Naive B cell (primary cell): Measurements from ENCODE around the gene CD8A. TPM values are rescaled to one million over a fixed set of nuclear protein-coding genes. Genes with fewer than 3 reads are reported as not detected.

Source experiments
- ATAC-seq, 2 donors: fragments of 150-1000 bp; cut with Tn5 transposase; 2 replicates each; pipeline ENCODE4 v1.10.0; 2021; ENCODE audit warnings: low read depth in 2 of 2, mild to moderate bottlenecking in 2 of 2, moderate library complexity in 2 of 2
- DNase-seq: peaks from one replicate; pipeline ENCODE4 v3.0.0; 2022
- H3K27ac Mint-ChIP-seq, 6 donors: one replicate each; pipeline ENCODE4 v1.8.0; 2020 to 2022; ENCODE audit warnings: mild to moderate bottlenecking in 6 of 6, mixed read lengths in 6 of 6, moderate library complexity in 5 of 6, inconsistent platforms in 2 of 6
- H3K27me3 Mint-ChIP-seq, 3 donors: one replicate each; pipeline ENCODE4 v1.8.0; 2021 to 2022; ENCODE audit warnings: mixed read lengths in 3 of 3, mild to moderate bottlenecking in 1 of 3
- H3K36me3 Mint-ChIP-seq, 2 donors: one replicate each; pipeline ENCODE4 v1.8.0; 2020 to 2022; ENCODE audit warnings: mixed read lengths in 2 of 2, inconsistent platforms in 1 of 2, mild to moderate bottlenecking in 1 of 2
- H3K4me1 Mint-ChIP-seq, 3 donors: one replicate each; pipeline ENCODE4 v1.8.0; 2020 to 2022; ENCODE audit warnings: mixed read lengths in 3 of 3, inconsistent platforms in 1 of 3, mild to moderate bottlenecking in 1 of 3, moderate library complexity in 1 of 3
- H3K4me3 Mint-ChIP-seq, 8 donors: one replicate each; pipeline ENCODE4 v1.8.0; 2020 to 2022; ENCODE audit warnings: mild to moderate bottlenecking in 8 of 8, mixed read lengths in 8 of 8, moderate library complexity in 8 of 8, inconsistent platforms in 2 of 8
- H3K9me3 Mint-ChIP-seq, 7 donors: one replicate each; pipeline ENCODE4 v1.8.0; 2020 to 2022; ENCODE audit warnings: mixed read lengths in 7 of 7, mild to moderate bottlenecking in 5 of 7, inconsistent platforms in 2 of 7, moderate library complexity in 1 of 7
- polyA plus RNA-seq, 6 donors: library from polyadenylated mRNA; unstranded; fragments of 300-500 nt; fragmentation: Illumina TruSeq; gene quantifications; one replicate each; pipeline ENCODE4 v1.2.3, GENCODE V29; 2021; ENCODE audit warnings: low read depth in 6 of 6

Gene CD8A
- polyA plus RNA-seq, 6 donors from 2014 or later, result 0.59 to 1.9 (median 1.0) TPM; not detected in 2

DNA sequence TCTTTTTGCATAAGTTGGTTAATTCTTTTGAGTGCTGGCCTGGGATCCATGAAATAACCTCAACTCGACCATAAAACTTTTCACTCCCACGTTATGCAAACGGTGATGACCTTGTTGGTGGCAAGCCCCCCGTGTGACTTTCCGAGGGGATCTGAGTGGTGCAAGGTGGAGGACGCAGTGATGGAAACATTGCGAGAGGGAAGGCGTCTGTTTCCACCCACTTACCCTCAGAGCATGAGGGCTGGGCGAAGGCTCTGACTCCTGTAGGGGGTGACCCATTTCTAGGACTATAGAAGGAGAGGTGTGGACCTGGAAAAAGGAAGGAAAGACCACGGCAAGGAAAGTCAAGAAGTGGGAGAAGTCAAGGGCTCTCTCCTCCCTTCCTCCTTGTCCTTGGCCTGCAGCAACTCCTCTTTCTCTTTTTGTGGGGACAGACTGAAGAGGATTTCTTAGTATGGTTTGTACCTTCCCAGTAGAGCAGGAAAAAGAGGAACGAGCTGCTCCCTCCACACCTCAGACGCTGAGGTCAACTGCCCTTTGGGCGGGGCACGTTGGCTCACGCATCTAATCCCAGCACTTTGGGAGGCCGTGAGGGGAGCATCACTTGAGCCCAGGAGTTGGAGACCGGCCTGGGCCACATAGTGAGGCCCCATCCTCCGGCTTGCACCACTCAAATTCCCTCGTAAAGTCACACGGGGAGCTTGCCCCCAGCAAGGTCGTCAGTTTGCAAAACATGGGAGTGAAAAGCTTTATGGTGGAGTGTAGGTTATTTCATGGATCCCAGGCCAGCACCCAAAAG, 15.5 kb upstream of the CD8A start:
- Mint-ChIP-seq H3K27ac (peak overlapping the region in 1 of 6 donors; percentile 24), H3K9me3 (no peaks in the 10 kb centered on the region), H3K36me3 (no peaks in the 10 kb centered on the region), H3K27me3 (peaks cover 38 to 52% (median 41%) of the 10 kb centered on the region in 3 donors), H3K4me1 (peaks cover 24 to 26% (median 24%) of the 10 kb centered on the region in 3 donors), H3K4me3 (peak overlapping the region in 7 of 8 donors; percentile 15 to 89 (median 47))
- DNase-seq (no peak), ATAC-seq (no peak)

DNA sequence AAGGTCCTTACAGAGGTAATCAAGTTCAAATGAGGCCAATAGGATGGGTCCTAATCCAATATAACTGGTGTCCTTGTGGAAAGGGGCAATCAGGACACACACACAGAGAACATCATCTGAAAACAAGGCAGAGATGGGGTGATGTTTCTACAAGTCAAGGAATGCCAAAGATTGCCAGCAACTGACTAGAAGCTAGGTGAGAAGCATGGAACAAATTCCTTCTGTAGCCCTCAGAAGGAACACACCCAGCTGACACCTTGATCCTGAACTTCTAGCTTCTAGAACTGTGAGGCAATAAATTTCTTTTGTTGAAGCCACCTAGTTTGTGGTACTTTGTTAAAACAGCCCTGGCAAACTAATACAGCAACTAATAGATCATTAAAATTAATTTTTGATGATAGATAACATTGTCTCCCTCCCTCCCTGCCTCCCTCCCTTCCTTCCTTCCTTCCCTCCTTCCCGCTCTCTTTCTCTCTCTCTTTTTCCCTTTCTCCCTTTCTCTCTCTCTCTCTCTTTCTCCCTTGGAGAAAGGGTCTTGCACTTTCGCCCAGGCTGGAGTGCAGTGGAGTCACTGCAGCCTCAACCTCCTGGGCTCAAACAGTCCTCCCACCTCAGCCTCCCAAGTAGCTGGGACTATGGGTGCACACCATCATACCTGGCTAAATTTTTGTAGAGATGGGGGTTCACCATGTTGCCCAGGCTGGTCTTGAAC, 10.3 kb upstream of the CD8A start:
- peaks cover 25 to 32% (median 28%) of the 10 kb centered on the region in 3 donors for H3K27me3 Mint-ChIP-seq
- peaks cover 11 to 25% (median 17%) of the 10 kb centered on the region in 7 donors for H3K9me3 Mint-ChIP-seq
- H3K36me3 Mint-ChIP-seq, result peaks cover 12 to 15% of the 10 kb centered on the region in 2 donors
- peak overlapping the region in 1 of 6 donors; percentile 91 for H3K27ac Mint-ChIP-seq
- no peak for ATAC-seq
- H3K4me1 Mint-ChIP-seq, result no peaks in the 10 kb centered on the region
- H3K4me3 Mint-ChIP-seq, result peak overlapping the region in 1 of 8 donors; percentile 88
- DNase-seq, result no peak

- ATAC-seq, result no peak
Measured at GRCh38 chr2:86794861-86795260, 4.1 kb upstream of the CD8A start.

DNA sequence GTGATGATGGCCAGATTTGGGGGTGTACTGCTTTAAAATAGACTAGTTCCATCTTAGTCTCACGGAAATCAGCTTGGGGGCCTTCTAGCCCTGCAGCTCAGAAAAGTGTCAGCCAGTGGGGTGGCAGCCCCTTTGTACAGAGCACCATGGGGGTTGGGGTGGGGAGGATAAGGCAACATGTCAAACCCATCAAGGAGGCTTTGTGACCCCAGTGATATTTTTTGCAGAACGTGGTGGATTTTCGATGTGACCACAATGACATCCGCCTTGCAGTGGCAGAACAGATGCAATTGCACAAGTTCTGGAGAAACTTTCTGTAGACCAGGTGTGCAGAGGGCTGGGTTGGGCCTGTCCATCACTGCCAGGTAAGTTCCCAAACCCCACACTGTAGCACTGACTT, 3.0 kb upstream of the CD8A start:
- peaks cover 20 to 37% (median 35%) of the 10 kb centered on the region in 7 donors for H3K9me3 Mint-ChIP-seq
- ATAC-seq (no peak), DNase-seq (no peak)
- H3K4me1 Mint-ChIP-seq, result peaks cover 17 to 27% (median 22%) of the 10 kb centered on the region in 3 donors
- peaks cover 72 to 78% (median 75%) of the 10 kb centered on the region in 3 donors for H3K27me3 Mint-ChIP-seq
- H3K36me3 Mint-ChIP-seq, result peaks cover 28 to 32% of the 10 kb centered on the region in 2 donors
- no peak overlapping the region for H3K4me3 Mint-ChIP-seq
- H3K27ac Mint-ChIP-seq, result no peak overlapping the region

More at GRCh38 chr2:86794861-86795260, 4.1 kb upstream of the CD8A start:
- Mint-ChIP-seq H3K4me1 (peaks cover 17 to 23% (median 18%) of the 10 kb centered on the region in 3 donors), H3K4me3 (no peak overlapping the region), H3K27me3 (peaks cover 72 to 74% (median 72%) of the 10 kb centered on the region in 3 donors), H3K36me3 (peaks cover 28 to 32% of the 10 kb centered on the region in 2 donors), H3K27ac (no peak overlapping the region), H3K9me3 (peaks cover 20 to 37% (median 35%) of the 10 kb centered on the region in 7 donors)
- DNase-seq, result no peak

DNA sequence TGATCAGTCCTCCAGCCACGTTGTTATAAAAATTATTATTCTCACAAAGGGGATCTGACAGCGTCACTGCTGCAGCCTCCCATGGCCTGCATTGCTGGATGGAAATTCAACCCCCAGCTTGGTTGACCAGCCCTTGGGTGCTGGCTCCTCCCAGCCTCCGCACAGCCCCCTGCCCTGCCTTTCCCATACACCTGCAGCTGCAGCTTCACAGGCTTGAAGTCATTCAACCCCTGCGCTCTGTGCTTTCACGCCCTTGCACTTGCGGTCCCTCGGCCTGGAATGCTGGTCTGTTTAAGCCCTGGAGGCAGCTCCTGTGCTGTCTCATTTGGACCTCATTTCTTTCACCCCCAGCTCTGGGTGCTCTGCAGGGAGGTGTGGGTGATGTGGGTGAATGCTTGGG, 860 bp upstream of the CD8A start:
- ATAC-seq, result no peak
- Mint-ChIP-seq H3K36me3 (peaks cover 22 to 23% of the 10 kb centered on the region in 2 donors), H3K4me3 (peak overlapping the region; percentile 81 to 93 (median 89)), H3K9me3 (peaks cover 12 to 23% (median 18%) of the 10 kb centered on the region in 7 donors), H3K4me1 (peaks cover 17 to 27% (median 22%) of the 10 kb centered on the region in 3 donors), H3K27ac (peak overlapping the region in 2 of 6 donors; percentile 20 to 39), H3K27me3 (peaks cover 62 to 80% (median 74%) of the 10 kb centered on the region in 3 donors)
- no peak for DNase-seq

DNA sequence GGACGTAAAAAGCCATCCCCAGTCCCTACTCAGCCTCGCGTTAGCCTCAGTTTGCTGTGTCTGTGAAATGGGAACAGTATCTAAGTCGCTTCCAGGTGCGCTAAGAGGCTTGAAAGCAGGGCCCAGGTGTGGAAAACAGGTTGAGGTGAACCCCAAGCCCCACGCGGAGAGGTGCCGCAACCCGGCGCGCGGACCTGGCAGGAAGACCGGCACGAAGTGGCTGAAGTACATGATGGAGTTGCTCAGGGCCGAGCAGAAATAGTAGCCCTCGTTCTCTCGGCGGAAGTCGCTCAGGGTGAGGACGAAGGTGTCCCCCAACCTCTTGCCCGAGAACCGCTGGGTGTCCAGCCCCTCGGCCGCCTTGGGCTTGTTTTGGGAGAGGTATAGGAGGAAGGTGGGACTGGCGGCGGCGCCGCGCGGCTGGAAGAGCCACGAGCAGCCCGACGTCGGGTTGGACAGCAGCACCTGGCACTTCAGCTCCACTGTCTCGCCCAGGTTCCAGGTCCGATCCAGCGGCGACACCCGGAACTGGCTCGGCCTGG, 508 bp downstream of the CD8A start:
- no peak for DNase-seq
- H3K4me3 Mint-ChIP-seq, result peak overlapping the region; percentile 75 to 92 (median 85)
- H3K4me1 Mint-ChIP-seq, result peaks cover 17 to 30% (median 22%) of the 10 kb centered on the region in 3 donors
- H3K36me3 Mint-ChIP-seq, result peaks cover 8 to 9% of the 10 kb centered on the region in 2 donors
- peaks cover 3 to 10% (median 6%) of the 10 kb centered on the region in 7 donors for H3K9me3 Mint-ChIP-seq
- peak overlapping the region in 1 of 6 donors; percentile 91 for H3K27ac Mint-ChIP-seq
- H3K27me3 Mint-ChIP-seq, result peaks cover 51 to 67% (median 62%) of the 10 kb centered on the region in 3 donors
- peak; percentile 32 to 42 for ATAC-seq

DNA sequence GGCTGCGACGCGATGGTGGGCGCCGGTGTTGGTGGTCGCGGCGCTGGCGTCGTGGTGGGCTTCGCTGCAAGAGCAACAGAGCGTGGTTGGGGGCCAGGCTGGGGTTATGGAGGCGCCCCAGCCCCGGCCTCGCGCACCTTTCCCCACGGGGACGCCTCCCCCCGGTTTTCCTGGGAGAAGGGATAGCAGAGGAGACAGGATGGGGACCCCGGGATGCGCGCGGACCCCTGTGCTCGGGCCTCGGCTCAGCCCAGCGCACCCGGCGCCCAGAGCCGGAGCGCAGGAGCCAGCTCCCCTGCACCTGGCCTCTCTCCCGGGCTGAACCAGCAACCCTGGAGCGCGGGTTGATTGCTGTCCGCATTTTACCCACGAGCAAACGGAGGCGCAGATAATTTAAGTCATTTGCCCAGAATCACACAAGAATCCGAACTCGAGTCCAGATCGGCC, 1.0 kb downstream of the CD8A start:
- Mint-ChIP-seq H3K4me1 (peaks cover 17 to 32% (median 23%) of the 10 kb centered on the region in 3 donors), H3K9me3 (peaks cover 0 to 5% (median 1%) of the 10 kb centered on the region in 7 donors), H3K4me3 (peak overlapping the region; percentile 75 to 92 (median 85)), H3K36me3 (peaks cover 4 to 5% of the 10 kb centered on the region in 2 donors), H3K27ac (no peak overlapping the region), H3K27me3 (peaks cover 46 to 62% (median 57%) of the 10 kb centered on the region in 3 donors)
- ATAC-seq (no peak), DNase-seq (no peak)

DNA sequence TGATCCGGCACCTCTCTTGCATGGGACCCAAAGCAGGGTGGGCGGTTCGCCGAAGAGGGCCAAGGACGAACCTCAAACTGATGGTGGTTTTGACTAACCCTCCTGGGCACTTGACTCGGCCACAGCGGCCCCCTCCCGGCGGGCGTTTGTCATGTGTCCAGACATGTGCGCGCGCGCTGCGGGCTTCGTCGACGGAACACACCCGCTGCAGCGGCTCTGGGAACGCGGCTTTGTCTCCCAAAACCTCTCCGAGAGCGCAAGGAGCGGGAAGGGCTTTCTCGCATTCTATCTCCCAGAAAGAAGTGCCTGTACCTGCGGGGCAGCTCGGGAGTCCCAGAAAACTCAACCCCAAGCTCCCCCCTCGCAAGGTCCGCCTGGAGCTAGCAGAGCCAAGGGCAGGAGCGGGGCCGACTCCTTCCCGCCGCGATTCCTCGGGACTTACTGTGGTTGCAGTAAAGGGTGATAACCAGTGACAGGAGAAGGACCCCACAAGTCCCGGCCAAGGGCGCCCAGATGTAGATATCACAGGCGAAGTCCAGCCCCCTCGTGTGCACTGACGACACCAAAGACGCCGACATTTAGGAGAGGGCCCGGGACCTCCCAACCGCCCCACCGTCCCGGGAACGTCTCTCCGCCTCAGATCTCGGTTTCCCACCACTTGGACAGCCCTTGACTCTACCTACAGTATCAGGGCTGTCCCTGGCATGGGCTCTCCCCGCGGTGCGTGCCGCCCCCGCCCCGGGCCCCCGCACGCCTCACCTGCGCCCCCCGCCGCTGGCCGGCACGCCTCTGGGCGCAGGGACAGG, 1.6 kb downstream of the CD8A start:
- Mint-ChIP-seq H3K9me3 (peaks cover 0 to 5% (median 0%) of the 10 kb centered on the region in 7 donors), H3K27ac (peak overlapping the region in 1 of 6 donors; percentile 11), H3K36me3 (peaks cover 0 to 5% of the 10 kb centered on the region in 2 donors), H3K27me3 (peaks cover 40 to 56% (median 51%) of the 10 kb centered on the region in 3 donors), H3K4me1 (peaks cover 20 to 38% (median 29%) of the 10 kb centered on the region in 3 donors), H3K4me3 (peak overlapping the region in 7 of 8 donors; percentile 38 to 81 (median 65))
- no peak for ATAC-seq
- no peak for DNase-seq

DNA sequence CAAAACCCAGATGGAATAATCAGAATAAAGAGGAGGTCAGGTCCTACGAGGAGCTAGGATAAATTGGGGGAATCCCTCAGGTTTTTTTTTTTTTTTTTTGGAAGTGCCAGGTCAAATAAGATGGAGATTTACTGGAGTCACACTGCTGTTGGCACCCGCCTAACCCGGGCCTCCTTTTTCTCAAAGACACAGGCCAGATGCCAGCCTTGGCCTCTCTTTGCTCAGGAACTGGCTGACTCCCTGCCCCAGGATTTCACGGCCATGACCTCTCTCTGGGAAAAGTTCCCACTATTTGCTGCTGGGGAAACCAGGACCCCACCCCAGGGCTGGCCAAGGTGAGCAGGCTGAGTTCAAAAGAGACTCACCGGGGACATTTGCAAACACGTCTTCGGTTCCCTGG, 2.5 kb downstream of the CD8A start:
- DNase-seq (no peak), ATAC-seq (no peak)
- no peaks in the 10 kb centered on the region for H3K9me3 Mint-ChIP-seq
- peaks cover 30 to 46% (median 41%) of the 10 kb centered on the region in 3 donors for H3K27me3 Mint-ChIP-seq
- H3K36me3 Mint-ChIP-seq, result peaks cover 0 to 3% of the 10 kb centered on the region in 2 donors
- H3K4me3 Mint-ChIP-seq, result peak overlapping the region in 4 of 8 donors; percentile 12 to 86 (median 12)
- peaks cover 25 to 47% (median 34%) of the 10 kb centered on the region in 3 donors for H3K4me1 Mint-ChIP-seq
- no peak overlapping the region for H3K27ac Mint-ChIP-seq

DNA sequence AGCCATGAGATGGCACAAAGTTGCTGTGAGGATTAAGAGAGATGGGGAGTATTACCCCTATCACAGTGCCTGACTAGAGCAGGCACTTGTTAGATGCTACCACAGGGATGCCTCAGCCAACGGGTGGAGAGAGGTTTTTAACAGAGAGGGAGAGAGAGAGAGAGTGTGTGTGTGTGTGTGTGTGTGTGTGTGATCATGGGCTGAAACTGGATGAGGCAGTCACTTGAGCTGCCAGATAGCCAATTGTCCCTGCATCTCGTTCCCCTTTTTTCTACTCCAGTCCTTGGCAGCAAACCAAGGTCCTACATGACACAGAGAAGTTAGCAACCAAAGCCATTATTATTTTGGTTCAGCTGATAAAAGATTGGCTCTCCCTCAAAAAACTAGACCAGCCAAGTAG, 3.0 kb downstream of the CD8A start:
- Mint-ChIP-seq H3K4me3 (peak overlapping the region in 5 of 8 donors; percentile 12 to 86 (median 54)), H3K36me3 (no peaks in the 10 kb centered on the region), H3K9me3 (no peaks in the 10 kb centered on the region), H3K4me1 (peaks cover 25 to 49% (median 34%) of the 10 kb centered on the region in 3 donors), H3K27me3 (peaks cover 26 to 43% (median 37%) of the 10 kb centered on the region in 3 donors), H3K27ac (no peak overlapping the region)
- DNase-seq, result no peak
- no peak for ATAC-seq

DNA sequence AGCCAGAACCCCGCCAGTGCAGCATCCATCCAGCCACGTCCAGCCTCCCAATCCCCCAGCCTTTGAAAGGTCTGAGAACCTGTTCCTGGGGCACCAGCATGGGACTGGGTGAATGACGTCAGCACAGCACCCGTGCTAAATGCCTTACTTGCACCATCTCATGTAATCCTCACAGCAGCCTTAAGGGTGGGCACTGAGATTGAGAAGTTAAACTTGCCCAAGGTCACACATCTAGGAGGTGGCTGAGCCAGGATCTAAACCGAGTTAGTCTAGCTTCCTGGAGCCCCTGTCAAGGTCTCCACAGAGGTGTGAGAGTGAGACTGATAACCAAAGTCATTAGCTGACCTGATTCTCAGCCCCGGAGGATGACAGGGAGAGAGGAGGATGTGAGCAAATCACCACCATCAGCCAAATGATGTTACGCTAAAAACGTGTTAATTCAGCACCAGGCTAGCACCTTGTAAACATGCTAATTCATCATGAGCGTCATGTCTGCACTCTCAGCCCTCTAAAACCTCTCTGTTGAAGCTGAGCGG, 4.6 kb downstream of the CD8A start:
- Mint-ChIP-seq H3K27me3 (peaks cover 13 to 28% (median 21%) of the 10 kb centered on the region in 3 donors), H3K4me1 (peaks cover 17 to 48% (median 35%) of the 10 kb centered on the region in 3 donors), H3K9me3 (no peaks in the 10 kb centered on the region), H3K27ac (no peak overlapping the region), H3K36me3 (no peaks in the 10 kb centered on the region), H3K4me3 (no peak overlapping the region)
- no peak for DNase-seq
- no peak for ATAC-seq

GRCh38 chr2:86785456-86785855, 5.3 kb downstream of the CD8A start:
- no peak for DNase-seq
- Mint-ChIP-seq H3K4me1 (peaks cover 16 to 45% (median 31%) of the 10 kb centered on the region in 3 donors), H3K4me3 (no peak overlapping the region), H3K36me3 (no peaks in the 10 kb centered on the region), H3K27ac (peak overlapping the region in 2 of 6 donors; percentile 24 to 46), H3K9me3 (no peaks in the 10 kb centered on the region), H3K27me3 (peaks cover 10 to 24% (median 16%) of the 10 kb centered on the region in 3 donors)
- ATAC-seq, result no peak
